HG02840 (cell line): ENCODE results near the gene TMSB10.
"Not testable (repeated sequence)": the region's sequence is repeated elsewhere in the genome, so short reads cannot be mapped to it uniquely, and the experiment has no call there.

Experiments used
- ATAC-seq: cut with Tn5 transposase; IDR thresholded peaks from one replicate; pipeline ENCODE4 v1.9.1; 2021; ENCODE audit warnings: mild to moderate bottlenecking, moderate library complexity, moderate number of reproducible peaks; ENCODE audit not compliant: unreplicated experiment, low FRiP score

Gene TMSB10

GRCh38 chr2:84900971-84901370 lies 4.5 kb upstream of the TMSB10 start:
- ATAC-seq: no peak

- no peak for ATAC-seq
These were observed 3.8 kb upstream of the TMSB10 start for GRCh38 chr2:84901593-84902120.

DNA sequence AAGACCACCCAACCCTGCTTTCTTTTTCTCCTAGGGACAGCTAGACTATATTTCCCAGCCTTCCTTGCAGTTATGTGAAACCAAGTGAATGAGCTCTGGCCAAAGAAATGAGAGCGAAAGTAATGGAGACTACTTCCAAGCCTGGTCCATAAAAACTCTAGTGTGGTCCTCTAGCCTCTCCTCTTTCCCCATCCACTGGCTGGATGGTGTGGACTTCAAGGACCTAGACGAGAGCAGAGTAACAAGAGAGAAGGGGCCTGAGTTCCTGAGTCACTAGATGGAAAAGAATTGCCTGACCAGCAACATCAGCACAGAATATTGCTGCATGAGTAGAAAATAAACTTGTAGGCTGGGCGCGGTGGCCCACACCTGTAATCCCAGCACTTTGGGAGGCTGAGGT lies 2.9 kb upstream of the TMSB10 start:
- no peak for ATAC-seq

- no peak for ATAC-seq
These were observed 1.3 kb upstream of the TMSB10 start for GRCh38 chr2:84904151-84904550.

DNA sequence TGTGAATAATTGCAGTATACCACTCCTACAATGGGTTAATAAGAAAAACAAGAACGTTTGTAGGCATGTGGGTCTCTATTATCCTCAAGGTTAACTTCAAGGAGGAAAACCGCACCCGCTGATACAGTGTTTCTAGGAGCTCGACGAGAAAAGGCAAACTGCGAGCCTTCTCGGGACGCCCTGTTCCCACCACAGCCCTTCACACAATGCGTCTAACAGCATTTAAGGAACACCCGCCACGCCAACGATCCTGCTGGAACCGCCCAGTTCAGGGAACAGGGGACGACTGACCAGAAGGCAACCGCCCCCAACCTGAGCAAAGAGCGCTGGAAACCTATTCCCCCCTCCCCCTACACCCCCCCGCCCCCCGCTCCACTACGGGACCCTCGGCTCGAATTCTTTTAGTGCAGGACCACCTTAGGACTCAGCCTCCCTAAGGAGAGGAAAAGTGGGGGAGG lies 710 bp upstream of the TMSB10 start:
- no peak for ATAC-seq

GRCh38 chr2:84906108-84906899 lies 848 bp downstream of the TMSB10 start:
- ATAC-seq: peak; percentile 24

DNA sequence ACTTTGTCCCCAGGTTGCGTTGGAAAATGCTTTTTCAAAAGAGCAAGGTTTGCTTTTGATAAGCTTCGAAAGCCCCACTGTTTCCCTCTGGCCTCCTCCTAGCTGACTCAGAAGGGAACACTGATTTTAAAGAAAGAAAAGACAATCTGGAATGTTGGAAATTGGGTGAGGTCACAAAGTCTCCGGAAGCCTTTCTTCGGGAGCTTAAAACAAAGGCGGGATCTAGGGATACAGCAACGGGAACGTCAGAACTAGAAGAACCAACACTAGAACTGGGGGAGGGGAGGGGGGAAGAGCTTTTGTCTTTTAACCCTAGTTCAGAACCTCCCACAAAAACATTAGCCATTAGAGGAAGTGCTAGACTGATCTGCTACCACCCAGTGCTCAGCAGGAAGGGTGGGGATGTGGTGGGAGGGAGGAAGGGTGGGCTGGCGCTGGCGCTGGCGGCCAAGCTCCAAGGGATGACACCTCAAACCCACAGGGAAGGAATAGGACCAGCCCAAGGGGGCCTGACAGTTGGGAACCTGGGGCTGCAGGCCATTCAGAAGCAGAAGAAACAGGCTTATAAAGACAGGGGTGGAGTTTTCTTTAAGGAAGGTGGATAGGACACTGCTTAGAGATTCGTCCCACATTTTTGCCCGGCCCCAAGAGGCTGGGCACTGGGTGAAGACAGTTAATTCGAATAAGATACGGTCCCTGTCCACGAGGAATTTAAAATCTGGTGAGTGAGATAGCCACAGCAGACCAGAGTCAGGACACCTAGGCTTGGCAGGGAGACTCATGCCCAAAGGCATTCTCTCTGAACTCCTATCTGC lies 1.7 kb downstream of the TMSB10 start:
- no peak for ATAC-seq

DNA sequence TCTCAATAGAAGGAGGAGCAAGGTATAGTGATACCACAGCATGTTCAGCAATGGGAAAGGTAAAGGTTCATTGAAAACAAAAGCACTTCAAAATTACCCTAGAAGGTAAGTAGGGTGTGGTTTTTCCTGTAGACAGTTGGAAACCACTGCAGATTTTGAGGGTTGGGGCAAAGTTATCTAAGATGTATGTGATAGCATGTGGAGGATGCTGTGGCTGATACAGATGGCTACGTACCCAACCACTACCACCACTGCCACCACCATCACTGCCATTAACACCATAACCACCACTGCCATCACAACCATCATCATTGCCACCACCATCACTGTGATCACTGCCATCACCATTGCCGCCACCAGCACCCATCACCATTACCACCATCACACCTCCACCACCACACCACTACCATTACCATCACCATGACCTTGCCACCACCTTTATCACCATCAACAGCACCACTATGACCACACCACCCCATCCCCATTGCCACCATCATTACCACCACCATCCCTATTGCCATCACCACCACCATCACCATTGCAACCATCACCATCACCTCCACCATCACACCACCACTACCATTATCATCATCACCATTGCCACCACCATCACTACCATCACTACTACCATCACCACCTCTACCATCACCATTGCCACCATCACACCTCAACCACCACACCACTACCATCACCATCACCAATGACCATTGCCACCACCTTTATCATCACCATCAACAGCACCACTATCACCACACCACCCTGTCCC lies 3.7 kb downstream of the TMSB10 start:
- no peak for ATAC-seq

- no peak for ATAC-seq
These were observed 5.8 kb downstream of the TMSB10 start for GRCh38 chr2:84911135-84911678.

- no peak for ATAC-seq
These were observed 7.5 kb downstream of the TMSB10 start for GRCh38 chr2:84912984-84913383.

- no peak for ATAC-seq
These were observed 8.9 kb downstream of the TMSB10 start for GRCh38 chr2:84914334-84914733.

DNA sequence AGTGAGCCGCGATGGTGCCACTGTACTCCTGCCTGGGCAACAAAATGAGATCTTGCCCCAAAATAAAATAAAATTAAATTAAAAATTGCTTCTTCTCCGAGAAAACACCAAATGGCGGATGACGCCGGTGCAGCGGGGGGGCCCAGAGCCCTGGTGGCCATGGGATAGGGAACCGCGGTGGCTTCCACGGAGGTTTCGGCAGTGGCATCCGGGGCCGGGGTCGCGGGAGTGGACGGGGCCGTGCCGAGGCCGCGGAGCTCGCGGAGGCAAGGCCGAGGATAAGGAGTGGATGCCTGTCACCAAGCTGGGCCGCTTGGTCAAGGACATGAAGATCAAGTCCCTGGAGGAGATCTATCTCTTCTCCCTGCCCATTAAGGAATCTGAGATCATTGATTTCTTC lies 10.2 kb downstream of the TMSB10 start:
- ATAC-seq: not testable (repeated sequence)

- ATAC-seq: not testable (repeated sequence)
These were observed 12.4 kb downstream of the TMSB10 start for GRCh38 chr2:84917821-84918220.

GRCh38 chr2:84918430-84918829 lies 13.0 kb downstream of the TMSB10 start:
- ATAC-seq: no peak

GRCh38 chr2:84919885-84920580 lies 14.6 kb downstream of the TMSB10 start:
- ATAC-seq: peak; percentile 36

DNA sequence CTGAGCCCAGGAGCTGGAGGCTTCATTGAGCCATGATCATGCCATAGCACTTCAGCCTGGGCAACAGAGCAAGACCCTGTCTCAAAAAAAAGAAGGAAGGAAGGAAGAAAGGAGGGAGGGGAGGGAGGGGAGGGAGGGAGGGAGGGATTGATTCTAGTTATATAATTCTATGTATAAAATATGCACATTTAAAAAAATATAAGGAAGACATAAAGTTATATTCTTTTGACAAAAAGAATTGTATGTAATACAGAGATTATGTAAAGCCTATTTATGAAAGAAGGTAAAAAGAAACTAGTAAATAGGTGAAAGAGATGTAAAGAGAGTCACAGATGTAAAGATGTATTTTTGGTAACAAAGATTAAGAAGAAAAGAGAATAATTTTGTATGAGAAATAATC lies 17.6 kb downstream of the TMSB10 start:
- no peak for ATAC-seq

DNA sequence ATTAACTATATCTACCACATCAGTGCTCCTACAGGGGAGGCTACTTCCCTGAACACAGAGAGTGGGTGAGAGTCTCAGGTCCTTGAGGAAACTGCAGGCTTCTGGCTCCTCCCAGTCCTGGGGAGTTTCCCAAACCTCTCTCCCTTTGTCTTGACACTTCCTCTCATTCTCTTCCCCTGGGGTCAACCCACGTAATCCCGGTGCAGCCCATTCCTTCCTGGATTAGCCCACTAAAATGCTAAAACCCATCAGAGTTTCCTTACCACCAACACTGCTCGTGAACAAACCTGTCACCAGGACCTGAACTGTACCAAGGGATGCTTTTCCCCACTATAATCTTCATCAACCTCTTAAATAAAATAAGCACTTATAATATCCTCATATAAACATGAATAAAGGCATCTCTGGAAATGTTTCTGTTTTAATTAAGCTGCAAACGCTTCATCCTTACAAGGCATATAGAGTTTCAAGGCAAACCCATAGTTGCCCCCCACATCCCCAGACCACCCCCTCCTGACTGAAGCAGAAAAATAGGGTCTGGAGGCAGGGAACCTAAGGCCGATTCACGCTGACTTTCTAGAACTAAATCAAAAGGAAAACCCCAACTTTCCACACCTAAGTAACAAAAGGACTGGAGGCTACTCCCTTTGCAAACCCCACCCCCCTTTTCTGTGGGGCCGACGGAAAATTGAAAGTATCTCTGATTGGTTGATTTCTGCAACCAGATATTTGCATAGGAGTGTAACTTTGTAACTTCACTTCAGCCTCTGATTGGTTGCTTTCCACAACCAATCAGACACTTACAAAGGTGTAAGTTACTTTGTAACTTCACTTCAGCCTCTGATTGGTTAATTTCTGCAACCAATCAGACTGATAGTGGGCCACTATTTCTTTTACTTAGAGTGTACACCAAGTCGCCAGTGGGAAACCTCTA lies 19.0 kb downstream of the TMSB10 start:
- no peak for ATAC-seq

DNA sequence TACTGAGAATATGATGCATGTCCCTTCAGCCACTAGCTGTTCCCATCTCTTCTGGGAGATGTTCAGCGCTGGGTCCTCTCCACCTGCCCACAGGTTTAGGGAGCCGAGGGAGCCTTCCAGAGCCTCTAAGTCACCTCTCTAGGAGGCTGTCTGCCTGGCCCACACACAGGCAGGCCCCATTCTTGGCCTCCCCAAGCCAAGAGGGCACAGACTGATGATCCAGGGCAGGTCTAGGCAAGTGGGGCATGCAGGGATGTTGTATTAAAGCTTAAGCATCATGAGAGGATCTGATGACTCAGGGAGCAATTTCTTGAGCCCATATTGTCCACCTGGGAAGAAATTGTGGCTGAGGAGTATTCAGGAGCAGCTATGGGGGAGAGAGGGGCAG lies 19.9 kb downstream of the TMSB10 start:
- ATAC-seq: no peak
